Measurements from ENCODE around the gene ASTN2.
A peak's percentile ranks its signal among the peaks of the same experiment; 100 is the strongest.

The ASTN2 gene

GRCh38 chr9:117156144-117156688 is 258.6 kb downstream of the ASTN2 start:
- no peak for TF ChIP-seq GATA3 (IDR thresholded peaks at IDR 0.05; ENCODE audit: low read depth, low read length)
- no peak for TF ChIP-seq GATA2 (IDR thresholded peaks at IDR 0.05; ENCODE audit: low read depth, low read length)

GRCh38 chr9:117153021-117153420 is 261.8 kb downstream of the ASTN2 start:
- no peak for TF ChIP-seq GATA2 (IDR thresholded peaks at IDR 0.05; ENCODE audit: low read depth, low read length)
- TF ChIP-seq GATA3 (IDR thresholded peaks at IDR 0.05; ENCODE audit: low read depth, low read length): no peak

- TF ChIP-seq GATA3 (IDR thresholded peaks at IDR 0.05; ENCODE audit: low read depth, low read length) (no peak), GATA2 (IDR thresholded peaks at IDR 0.05; ENCODE audit: low read depth, low read length) (no peak)
These were observed 263.1 kb downstream of the ASTN2 start for GRCh38 chr9:117151716-117152115.

- no peak for TF ChIP-seq GATA3 (IDR thresholded peaks at IDR 0.05; ENCODE audit: low read depth, low read length)
- TF ChIP-seq GATA2 (IDR thresholded peaks at IDR 0.05; ENCODE audit: low read depth, low read length): no peak
These were observed 264.9 kb downstream of the ASTN2 start for GRCh38 chr9:117149996-117150395.

GRCh38 chr9:117145811-117146490 is 268.9 kb downstream of the ASTN2 start:
- TF ChIP-seq GATA2 (IDR thresholded peaks at IDR 0.05; ENCODE audit: low read depth, low read length) (no peak), GATA3 (IDR thresholded peaks at IDR 0.05; ENCODE audit: low read depth, low read length) (no peak)

GRCh38 chr9:117145081-117145480 is 269.8 kb downstream of the ASTN2 start:
- TF ChIP-seq GATA3 (IDR thresholded peaks at IDR 0.05; ENCODE audit: low read depth, low read length): no peak
- TF ChIP-seq GATA2 (IDR thresholded peaks at IDR 0.05; ENCODE audit: low read depth, low read length): no peak

- TF ChIP-seq GATA3 (IDR thresholded peaks at IDR 0.05; ENCODE audit: low read depth, low read length): no peak
- no peak for TF ChIP-seq GATA2 (IDR thresholded peaks at IDR 0.05; ENCODE audit: low read depth, low read length)
These were observed 276.6 kb downstream of the ASTN2 start for GRCh38 chr9:117138231-117138630.

- TF ChIP-seq GATA2 (IDR thresholded peaks at IDR 0.05; ENCODE audit: low read depth, low read length) (no peak), GATA3 (IDR thresholded peaks at IDR 0.05; ENCODE audit: low read depth, low read length) (no peak)
These were observed 278.4 kb downstream of the ASTN2 start for GRCh38 chr9:117136461-117136860.

- TF ChIP-seq GATA2 (IDR thresholded peaks at IDR 0.05; ENCODE audit: low read depth, low read length): peak; percentile 55
- TF ChIP-seq GATA3 (IDR thresholded peaks at IDR 0.05; ENCODE audit: low read depth, low read length): no peak
These were observed 279.3 kb downstream of the ASTN2 start for GRCh38 chr9:117135501-117136098.

- no peak for TF ChIP-seq GATA2 (IDR thresholded peaks at IDR 0.05; ENCODE audit: low read depth, low read length)
These were observed 279.9 kb downstream of the ASTN2 start for GRCh38 chr9:117134826-117135500.

GRCh38 chr9:117126871-117127270 is 288.0 kb downstream of the ASTN2 start:
- TF ChIP-seq GATA2 (IDR thresholded peaks at IDR 0.05; ENCODE audit: low read depth, low read length): no peak
- no peak for TF ChIP-seq GATA3 (IDR thresholded peaks at IDR 0.05; ENCODE audit: low read depth, low read length)

- TF ChIP-seq GATA3 (IDR thresholded peaks at IDR 0.05; ENCODE audit: low read depth, low read length) (no peak), GATA2 (IDR thresholded peaks at IDR 0.05; ENCODE audit: low read depth, low read length) (no peak)
These were observed 289.3 kb downstream of the ASTN2 start for GRCh38 chr9:117125531-117125930.

GRCh38 chr9:117123729-117124128 is 291.1 kb downstream of the ASTN2 start:
- TF ChIP-seq GATA2 (IDR thresholded peaks at IDR 0.05; ENCODE audit: low read depth, low read length) (no peak), GATA3 (IDR thresholded peaks at IDR 0.05; ENCODE audit: low read depth, low read length) (no peak)

GRCh38 chr9:117122953-117123352 is 291.9 kb downstream of the ASTN2 start:
- TF ChIP-seq GATA3 (IDR thresholded peaks at IDR 0.05; ENCODE audit: low read depth, low read length) (no peak), GATA2 (IDR thresholded peaks at IDR 0.05; ENCODE audit: low read depth, low read length) (no peak)

GRCh38 chr9:117122102-117122501 is 292.8 kb downstream of the ASTN2 start:
- TF ChIP-seq GATA3 (IDR thresholded peaks at IDR 0.05; ENCODE audit: low read depth, low read length) (no peak), GATA2 (IDR thresholded peaks at IDR 0.05; ENCODE audit: low read depth, low read length) (no peak)

Measured in SH-SY5Y (cell line).